Adrenal gland (tissue), 12 donors: Measurements from ENCODE around the gene PLXNA2. TPM values are rescaled to one million over a fixed set of nuclear protein-coding genes. Genes with fewer than 3 reads are reported as not detected.

Experiments
- DNase-seq, 7 donors: peaks; one replicate each; pipeline ENCODE4 v3.0.0-alpha.2; 2019 to 2020
- H3K27ac ChIP-seq, 5 donors: fragments of 200-600 bp; sonication (generic) in 4 of 5; 1 replicate in 3 of 5; 2 replicates in 2 of 5; pipeline versions ENCODE4 v1.5.1 to v1.8.0; 2016 to 2020; ENCODE audit warnings: mild to moderate bottlenecking in 1 of 5
- H3K27me3 ChIP-seq: fragments of 200-600 bp; 2 replicates; pipeline ENCODE4 v1.8.0; 2021
- H3K36me3 ChIP-seq, 2 donors: fragments of 200-600 bp; replicated peaks in 1 of 2; 1 replicate in 1 of 2; 2 replicates in 1 of 2; pipeline versions ENCODE4 v1.5.1 to v1.8.0; 2018 to 2022
- H3K4me1 ChIP-seq, 2 donors: fragments of 200-600 bp; replicated peaks in 1 of 2; 1 replicate in 1 of 2; 2 replicates in 1 of 2; pipeline versions ENCODE4 v1.5.1 to v1.8.0; 2018 to 2021
- H3K4me3 ChIP-seq, 4 donors: fragments of 200-600 bp; sonication (generic) in 3 of 4; one replicate each; pipeline ENCODE4 v1.5.1; 2016 to 2018
- H3K9me3 ChIP-seq, 3 donors: fragments of 200-600 bp; sonication (generic) in 1 of 3; replicated peaks in 1 of 3; 1 replicate in 2 of 3; 2 replicates in 1 of 3; pipeline versions ENCODE4 v1.5.1 to v1.8.0; 2016 to 2021
- POLR2A ChIP-seq, 2 donors: fragments of 450-650 bp; IDR thresholded peaks; one replicate each; pipeline ENCODE4 v1.6.1; 2017; ENCODE audit warnings: antibody characterized with exemption in 2 of 2, mild to moderate bottlenecking in 2 of 2, moderate library complexity in 1 of 2
- WGBS, 4 donors: extraction: QIAGEN DNeasy Blood & Tissue Kit in 2 of 4; methylation state at CpG; one replicate each; pipeline versions ENCODE4 v1.1.5 to v1.1.7; 2013 to 2017; 5-methylcytosine and 5-hydroxymethylcytosine counted together
- intact Hi-C, 2 donors: fragments of 100-400 bp; cut with DNase I; formaldehyde crosslinking; loops; one replicate each; pipeline versions ENCODE4 v1.14.1 to v1.15.0; 2022 to 2023
- polyA plus RNA-seq, 3 donors: library from polyadenylated mRNA; stranded (reverse); fragments of 200-250 nt in 2 of 3; fragments of 350-450 nt in 1 of 3; fragmentation: Illumina TruSeq in 1 of 3; extraction: RNeasy Lipid Tissue Mini Kit (QIAGEN cat#74804) in 1 of 3; gene quantifications; one replicate each; pipeline ENCODE4 v1.2.3, GENCODE V29; 2013 to 2014
- total RNA-seq, 9 donors: library from RNA; depleted of rRNA in 4 of 9; stranded (reverse); fragments of >200 nt in 4 of 9; fragments of 120-200 nt in 1 of 9; fragmentation: NEBNext Ultra II Directional in 1 of 9; extraction: Animal tissue kit (Norgen Biotek cat#: 25700) in 1 of 9; gene quantifications; one replicate each; pipeline versions ENCODE4 v1.1.0 to v1.2.4, GENCODE V29; 2013 to 2023
- TF ChIP-seq, protein P1 (sequence below), 6 experiments: fragments of 450-650 bp in 4 of 6; fragments of 200-600 bp in 2 of 6; sonication (generic) in 1 of 6; IDR thresholded peaks; 1 replicate in 5 of 6; 2 replicates in 1 of 6; pipeline versions ENCODE4 v1.5.1 to v1.8.0; 2016 to 2021; ENCODE audit warnings: antibody characterized with exemption in 6 of 6, mild to moderate bottlenecking in 2 of 6, moderate library complexity in 1 of 6
- donor health status: healthy with polysubstance abuse.
- donor health status: Bipolar disorder and iron deficiency.
- donor health status: DM: yes; HTN: yes; CAD: no.
- donor health status: DM: no; HTN: no; CAD: no.
- donor health status: DM: no; HTN: no; CAD: no.
- donor health status: DM: yes; HTN: yes; CAD: no.

The PLXNA2 gene
- total and polyA plus RNA-seq, 12 donors: 2.7 to 9.4 (median 4.5) TPM

DNA sequence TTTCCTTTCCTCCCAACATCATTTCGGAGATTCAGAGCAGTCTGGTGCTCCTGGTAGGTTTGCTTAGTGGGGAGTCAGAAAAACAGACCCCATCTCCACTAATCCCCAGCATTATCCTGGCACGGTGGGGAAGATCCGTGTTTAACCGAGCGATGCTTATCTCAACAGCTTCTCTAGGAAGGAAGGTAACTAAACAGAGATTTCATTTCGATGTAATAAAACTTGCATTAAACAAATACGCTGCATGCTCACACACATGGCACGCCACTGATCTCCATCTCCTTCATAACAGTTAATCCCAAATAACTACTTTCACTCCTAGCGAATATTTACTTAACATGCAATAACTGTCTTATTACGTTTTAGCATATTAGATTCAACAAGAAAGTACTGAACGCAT is 188.6 kb downstream of the PLXNA2 start:
- 91 to 95% (median 93%) methylated on average over 11 of the region's 11 CpGs for WGBS, 4 donors
- Histone ChIP-seq H3K4me1 (peaks cover 0 to 9% of the 10 kb centered on the region in 2 donors), H3K4me3 (no peak overlapping the region), H3K36me3 (peaks cover 0 to 4% of the 10 kb centered on the region in 2 donors), H3K27me3 (no peaks in the 10 kb centered on the region), H3K27ac (no peak overlapping the region), H3K9me3 (no peaks in the 10 kb centered on the region)
- intact Hi-C loops: no loop called here
- TF ChIP-seq, protein P1, sequence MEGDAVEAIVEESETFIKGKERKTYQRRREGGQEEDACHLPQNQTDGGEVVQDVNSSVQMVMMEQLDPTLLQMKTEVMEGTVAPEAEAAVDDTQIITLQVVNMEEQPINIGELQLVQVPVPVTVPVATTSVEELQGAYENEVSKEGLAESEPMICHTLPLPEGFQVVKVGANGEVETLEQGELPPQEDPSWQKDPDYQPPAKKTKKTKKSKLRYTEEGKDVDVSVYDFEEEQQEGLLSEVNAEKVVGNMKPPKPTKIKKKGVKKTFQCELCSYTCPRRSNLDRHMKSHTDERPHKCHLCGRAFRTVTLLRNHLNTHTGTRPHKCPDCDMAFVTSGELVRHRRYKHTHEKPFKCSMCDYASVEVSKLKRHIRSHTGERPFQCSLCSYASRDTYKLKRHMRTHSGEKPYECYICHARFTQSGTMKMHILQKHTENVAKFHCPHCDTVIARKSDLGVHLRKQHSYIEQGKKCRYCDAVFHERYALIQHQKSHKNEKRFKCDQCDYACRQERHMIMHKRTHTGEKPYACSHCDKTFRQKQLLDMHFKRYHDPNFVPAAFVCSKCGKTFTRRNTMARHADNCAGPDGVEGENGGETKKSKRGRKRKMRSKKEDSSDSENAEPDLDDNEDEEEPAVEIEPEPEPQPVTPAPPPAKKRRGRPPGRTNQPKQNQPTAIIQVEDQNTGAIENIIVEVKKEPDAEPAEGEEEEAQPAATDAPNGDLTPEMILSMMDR (IDR thresholded peaks at IDR 0.05): no peak
- TF ChIP-seq POLR2A (IDR thresholded peaks at IDR 0.05): no peak
- DNase-seq: no peak

DNA sequence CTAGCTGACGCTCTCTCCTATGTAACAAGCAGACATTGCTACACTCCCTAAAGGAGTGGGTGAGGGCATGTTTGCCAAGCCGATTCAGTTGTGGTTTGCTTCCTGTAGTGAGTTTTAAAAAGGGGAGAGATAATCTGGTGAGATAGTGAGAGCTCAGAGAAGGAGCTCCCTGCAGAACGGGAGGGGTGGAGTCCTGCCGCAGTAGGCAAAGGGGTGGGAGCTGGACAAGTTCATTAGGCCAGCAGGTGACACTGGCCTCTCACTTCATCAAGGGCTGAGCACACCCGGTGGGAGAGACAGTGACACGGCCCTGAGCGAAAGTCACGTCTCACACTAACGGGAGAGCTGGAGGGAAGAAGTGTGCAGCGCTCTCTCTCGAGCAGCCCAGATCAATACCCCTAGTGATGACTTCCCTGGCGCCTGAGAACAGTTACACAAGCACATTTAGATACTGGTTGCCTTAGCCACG is 189.2 kb downstream of the PLXNA2 start:
- 79 to 81% (median 80%) methylated on average over 13 of the region's 13 CpGs for WGBS, 4 donors
- Histone ChIP-seq H3K4me1 (peaks cover 0 to 9% of the 10 kb centered on the region in 2 donors), H3K9me3 (no peaks in the 10 kb centered on the region), H3K36me3 (peaks cover 0 to 4% of the 10 kb centered on the region in 2 donors), H3K27ac (no peak overlapping the region), H3K4me3 (no peak overlapping the region), H3K27me3 (no peaks in the 10 kb centered on the region)
- intact Hi-C loops: no loop called here
- TF ChIP-seq POLR2A (IDR thresholded peaks at IDR 0.05): no peak
- TF ChIP-seq, protein P1 (IDR thresholded peaks at IDR 0.05): no peak
- no peak for DNase-seq

DNA sequence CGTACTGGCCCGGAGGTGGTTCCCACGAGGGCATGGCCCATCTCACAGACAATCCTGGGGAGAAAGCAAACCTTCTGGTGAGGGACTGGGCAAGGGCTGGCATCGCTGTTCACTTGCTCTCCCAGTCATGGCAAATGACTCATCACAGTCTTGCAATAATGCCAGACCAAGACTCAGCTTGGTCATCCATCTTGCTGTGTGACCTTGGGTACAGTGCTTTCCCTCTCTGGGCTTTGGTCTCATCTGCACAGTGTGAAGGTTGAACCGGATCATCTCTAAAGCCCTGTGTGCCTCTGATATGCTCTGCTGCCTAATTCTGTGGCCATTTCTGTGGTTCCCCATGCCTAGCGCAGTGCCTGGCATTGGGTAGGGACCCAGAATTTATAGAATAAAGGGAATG is 189.7 kb downstream of the PLXNA2 start:
- Histone ChIP-seq H3K27me3 (no peaks in the 10 kb centered on the region), H3K4me1 (peaks cover 0 to 9% of the 10 kb centered on the region in 2 donors), H3K9me3 (no peaks in the 10 kb centered on the region), H3K36me3 (peaks cover 0 to 4% of the 10 kb centered on the region in 2 donors), H3K27ac (no peak overlapping the region), H3K4me3 (no peak overlapping the region)
- 67 to 89% (median 81%) methylated on average over 4 to 6 of the region's 6 CpGs for WGBS, 4 donors
- DNase-seq: peak in 1 of 7 donors; percentile 14
- intact Hi-C loops: no loop called here
- TF ChIP-seq POLR2A (IDR thresholded peaks at IDR 0.05): no peak
- TF ChIP-seq, protein P1 (IDR thresholded peaks at IDR 0.05): no peak

GRCh38 chr1:208053661-208054060 is 190.5 kb downstream of the PLXNA2 start:
- Histone ChIP-seq H3K4me3 (no peak overlapping the region), H3K27me3 (no peaks in the 10 kb centered on the region), H3K9me3 (no peaks in the 10 kb centered on the region), H3K4me1 (peaks cover 0 to 1% of the 10 kb centered on the region in 2 donors), H3K36me3 (peaks cover 0 to 4% of the 10 kb centered on the region in 2 donors), H3K27ac (no peak overlapping the region)
- TF ChIP-seq POLR2A (IDR thresholded peaks at IDR 0.05): no peak
- TF ChIP-seq, protein P1 (IDR thresholded peaks at IDR 0.05): no peak
- intact Hi-C loops: no loop called here
- 84 to 93% (median 92%) methylated on average over 7 of the region's 7 CpGs for WGBS, 4 donors
- DNase-seq: no peak
